T-helper 1 cell treated with Interleukin-12 subunit alpha and Interleukin-12 subunit beta and Interleukin-4 antibody, amounts not matched to agents 30 ng/mL and 1 ng/mL, for 36 hours (primary cell): ENCODE measurements around the gene TRAK2. TPM values are rescaled to one million over a fixed set of nuclear protein-coding genes. Genes with fewer than 3 reads are reported as not detected.

Experiments used
- intact Hi-C: fragments of 100-400 bp; cut with micrococcal nuclease; formaldehyde crosslinking; loops from one replicate; pipeline ENCODE4 v1.15.1; 2024
- total RNA-seq: library from RNA; stranded (reverse); gene quantifications from 2 replicates; pipeline ENCODE4 v1.2.3, GENCODE V29; 2022

TRAK2 gene
- total RNA-seq, 1 donor from 2014 or later = 42.4 TPM

DNA sequence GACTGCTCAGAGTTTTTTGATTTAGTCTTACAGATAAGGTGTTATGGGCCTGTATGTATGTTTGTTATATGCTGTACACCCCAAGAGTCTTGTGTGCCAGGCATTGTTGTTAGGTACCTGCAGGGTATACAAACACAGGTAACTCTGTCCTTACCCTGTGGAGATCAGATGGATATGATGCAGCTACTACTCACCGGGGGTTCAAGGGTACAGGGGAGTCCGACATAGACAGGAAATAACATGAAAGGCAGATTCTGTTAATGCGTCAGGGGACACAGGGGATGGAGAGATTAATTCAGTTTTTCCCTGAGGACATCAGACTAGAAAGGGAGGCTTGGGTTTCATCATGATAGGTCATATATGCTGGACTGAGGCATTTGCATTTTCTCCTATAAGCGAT, 31.3 kb downstream of the TRAK2 start:
- intact Hi-C loops = no loop called here

DNA sequence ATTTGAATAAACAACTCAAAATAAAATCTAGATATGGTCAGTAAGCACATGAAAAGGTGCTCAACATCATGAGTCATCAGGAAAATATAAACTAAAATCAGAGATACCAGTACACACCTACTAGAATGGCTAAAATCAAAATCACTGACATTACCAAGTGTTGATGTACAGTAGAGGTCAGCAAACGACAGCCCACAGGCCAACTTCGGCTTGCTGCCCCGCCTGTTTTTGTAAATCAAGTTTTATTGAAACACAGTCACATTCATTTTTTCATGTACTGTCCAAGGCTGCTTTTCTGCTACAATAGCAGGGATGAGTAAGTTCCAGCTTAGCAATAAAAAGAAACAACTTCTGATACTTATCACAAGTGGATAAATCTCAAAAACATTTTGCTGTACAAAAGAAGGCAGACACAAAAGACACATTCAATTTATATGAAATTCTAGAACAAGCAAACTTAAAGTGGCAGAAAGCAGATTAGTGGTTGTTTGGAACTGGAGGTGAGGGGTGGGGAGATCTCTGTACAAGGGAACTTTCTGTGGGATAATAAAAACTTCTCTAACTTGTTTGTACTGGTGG, 32.1 kb downstream of the TRAK2 start:
- intact Hi-C loops = no loop called here

DNA sequence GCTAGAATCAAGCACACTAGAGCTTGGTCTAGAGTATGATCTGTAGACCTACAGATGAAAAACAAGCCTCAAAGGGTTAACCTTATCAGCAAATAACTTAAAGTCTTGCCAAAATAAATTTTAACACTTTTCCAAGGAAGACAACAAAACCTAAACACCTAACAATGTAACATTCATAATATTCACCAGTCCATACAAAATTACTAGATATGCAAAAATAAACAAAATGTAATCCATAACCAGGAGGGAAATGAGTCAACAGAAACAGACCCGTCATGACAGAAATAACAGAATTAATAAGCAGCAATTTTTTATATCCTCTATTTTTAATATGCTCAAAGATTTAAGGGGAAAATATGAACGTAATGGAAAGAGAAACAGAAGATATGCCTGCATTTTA, 36.1 kb downstream of the TRAK2 start:
- intact Hi-C loops = loop anchor here (2.0 kb wide), 1 partner anchor 32 kb away; no protein-coding TSS in a partner anchor

DNA sequence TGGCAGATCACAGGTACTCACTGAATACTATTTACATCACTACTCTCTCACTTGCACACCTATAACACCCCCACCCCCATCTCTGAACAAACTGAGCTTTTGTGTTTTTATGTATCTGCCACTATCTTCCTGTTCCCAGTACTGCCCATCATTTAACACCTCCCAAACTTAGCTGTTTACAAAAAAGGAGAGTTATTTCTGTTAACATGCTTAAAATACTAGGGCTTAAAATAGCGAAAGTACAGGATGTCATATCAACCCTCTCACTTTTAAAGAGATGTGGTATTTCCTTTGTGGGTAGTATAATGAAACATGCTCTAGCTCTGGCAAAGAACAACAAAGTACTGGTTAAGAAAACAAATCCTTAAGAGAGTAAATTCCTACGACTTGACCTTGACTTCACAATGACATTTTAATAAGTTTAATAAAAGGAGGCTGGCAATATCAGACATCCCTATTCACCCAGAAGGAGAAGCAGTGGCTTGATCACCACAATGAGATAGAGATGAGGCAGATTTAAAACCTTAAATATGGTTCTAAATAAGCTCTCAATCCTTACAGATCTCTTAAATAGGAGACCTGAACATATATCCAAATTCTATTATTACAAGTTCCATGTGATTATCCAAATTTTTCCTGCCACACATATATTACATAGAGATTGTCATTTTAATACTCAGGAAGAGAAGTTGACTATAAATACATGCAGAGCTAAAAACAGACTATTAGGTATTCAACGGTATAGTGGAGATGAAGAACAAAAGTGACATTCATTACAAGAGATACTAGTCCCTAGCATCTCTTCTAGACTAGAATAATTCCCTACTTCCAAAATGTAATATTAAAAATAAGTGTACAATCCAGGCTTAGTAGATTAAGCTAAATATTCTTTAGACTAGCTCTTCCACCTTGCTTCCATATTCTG, 36.9 kb downstream of the TRAK2 start:
- intact Hi-C loops = loop anchor here (2.0 kb wide), 1 partner anchor 32 kb away; no protein-coding TSS in a partner anchor

DNA sequence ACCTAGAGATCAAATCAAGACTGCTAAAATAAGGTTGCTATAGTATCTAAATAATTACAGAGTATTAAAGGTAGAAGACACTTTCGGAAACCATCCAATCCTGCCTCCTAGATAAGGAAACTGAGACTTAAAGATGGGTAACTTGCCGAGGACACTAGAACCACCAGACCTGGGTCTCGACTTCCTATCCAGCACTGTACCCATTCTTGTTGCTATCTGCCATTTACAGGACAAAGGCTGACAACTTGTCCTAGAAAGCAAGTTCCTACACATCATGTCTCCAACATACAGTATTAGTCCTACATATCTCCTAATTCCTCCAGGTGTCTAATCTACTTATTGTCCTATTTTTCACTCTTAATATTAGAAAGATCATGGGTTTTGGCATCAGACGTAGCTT, 37.7 kb downstream of the TRAK2 start:
- intact Hi-C loops = no loop called here

DNA sequence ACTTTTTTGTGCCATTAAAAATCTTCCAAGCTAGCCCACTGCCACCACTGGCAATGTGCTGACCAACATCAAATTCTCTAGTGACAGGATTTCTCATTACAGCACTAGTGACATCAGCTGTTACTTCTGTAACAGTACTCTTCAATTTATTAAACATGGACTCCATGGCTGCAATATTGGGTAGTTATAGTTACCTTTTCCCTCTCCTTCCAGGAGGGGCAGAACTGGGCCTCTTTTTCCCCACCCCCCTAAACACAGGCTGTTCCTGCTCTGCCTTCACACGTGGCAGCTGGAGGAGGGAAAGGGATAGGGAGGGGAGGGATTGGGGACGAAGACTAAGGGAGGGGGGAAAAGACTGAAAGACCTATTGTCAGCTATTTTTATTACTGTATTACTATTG, 38.1 kb downstream of the TRAK2 start:
- intact Hi-C loops = no loop called here

DNA sequence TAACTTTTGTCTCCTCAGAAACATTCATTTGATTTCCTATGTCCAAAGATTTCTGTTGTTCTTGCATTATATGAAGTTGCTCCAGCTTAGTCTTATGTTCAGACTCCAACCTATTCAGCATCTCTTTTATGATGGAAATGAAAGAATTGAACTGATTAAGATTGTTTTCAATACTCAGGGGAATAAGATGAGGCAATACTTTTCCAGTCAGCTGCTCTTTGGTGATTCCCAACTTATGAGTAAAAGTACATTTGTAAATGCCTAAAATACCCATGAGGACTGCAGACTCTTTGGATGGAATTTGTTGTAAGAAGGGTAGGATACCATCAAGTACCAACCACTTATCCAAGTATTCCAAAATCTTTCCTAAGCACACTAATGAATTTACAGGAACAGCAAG, 39.8 kb downstream of the TRAK2 start:
- intact Hi-C loops = no loop called here

DNA sequence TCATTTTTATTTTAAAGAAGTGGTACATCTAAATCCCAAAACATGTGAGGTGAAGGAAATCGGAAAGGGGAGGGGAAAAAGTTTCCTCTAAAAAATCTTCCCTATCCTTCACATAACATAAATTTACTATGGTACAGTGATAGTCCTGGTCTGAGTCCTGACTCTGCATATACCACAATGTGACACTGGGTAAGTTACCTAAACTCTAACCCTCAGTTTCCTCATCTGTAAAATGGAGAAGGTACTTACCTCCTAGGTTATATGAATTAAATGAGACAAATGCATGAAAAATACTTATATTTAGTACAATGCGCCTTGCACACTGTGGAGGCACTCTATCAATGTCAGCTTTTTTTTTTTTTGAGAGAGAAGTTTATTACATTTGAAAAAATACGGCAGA, 42.3 kb downstream of the TRAK2 start:
- intact Hi-C loops = loop anchor here (5.0 kb wide), 1 partner anchor 217 kb away; no protein-coding TSS in a partner anchor

DNA sequence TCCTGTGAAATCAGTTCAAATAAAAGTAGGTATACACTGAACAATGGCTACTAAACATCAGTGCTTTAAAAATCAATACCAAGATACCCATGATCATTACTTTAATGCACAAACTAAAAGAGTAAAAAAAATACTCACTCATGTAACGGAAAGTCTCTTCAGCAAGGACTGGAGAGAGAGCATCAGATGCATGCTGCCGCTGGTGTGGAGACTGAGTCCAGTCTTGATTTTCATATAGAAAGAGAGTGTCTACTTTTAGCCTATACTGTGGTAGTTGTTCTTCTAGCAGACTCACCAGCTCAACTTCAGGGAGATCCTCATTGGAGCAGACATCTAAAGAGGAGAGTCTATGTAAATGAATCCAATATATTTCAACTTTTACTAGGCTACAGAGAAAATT, 44.0 kb downstream of the TRAK2 start:
- intact Hi-C loops = loop anchor here (5.0 kb wide), 1 partner anchor 215 kb away; no protein-coding TSS in a partner anchor

DNA sequence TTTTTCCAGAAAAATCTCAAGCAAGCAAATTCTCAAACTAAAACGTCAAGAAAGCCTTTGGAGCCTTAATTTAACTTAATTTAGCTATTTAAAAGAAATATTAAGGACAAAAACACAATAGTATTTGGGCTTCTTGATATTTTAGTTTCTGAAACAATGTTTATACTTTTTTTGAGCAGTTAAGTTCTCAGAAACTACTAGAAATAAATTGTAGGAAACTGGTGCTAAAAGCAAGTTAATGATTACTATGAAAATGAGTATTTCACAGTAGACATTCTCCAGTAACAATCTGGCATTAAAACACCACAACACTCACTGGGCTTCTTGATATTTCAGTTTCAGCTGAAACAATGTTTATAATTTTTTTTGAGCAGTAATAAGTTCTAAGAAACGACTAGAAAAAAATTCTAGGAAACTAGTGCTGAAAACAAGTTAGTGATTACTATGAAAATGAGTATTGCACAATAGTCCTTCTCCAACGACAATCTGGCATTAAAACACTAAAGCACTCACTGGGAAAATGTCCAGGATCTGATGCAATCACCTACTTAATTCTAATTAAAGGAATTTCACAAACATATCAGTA, 45.1 kb downstream of the TRAK2 start:
- intact Hi-C loops = loop anchor here (1.0 to 5.0 kb wide), 2 partner anchors 45 to 214 kb away; partner anchors contain the start of genes STRADB and TRAK2

DNA sequence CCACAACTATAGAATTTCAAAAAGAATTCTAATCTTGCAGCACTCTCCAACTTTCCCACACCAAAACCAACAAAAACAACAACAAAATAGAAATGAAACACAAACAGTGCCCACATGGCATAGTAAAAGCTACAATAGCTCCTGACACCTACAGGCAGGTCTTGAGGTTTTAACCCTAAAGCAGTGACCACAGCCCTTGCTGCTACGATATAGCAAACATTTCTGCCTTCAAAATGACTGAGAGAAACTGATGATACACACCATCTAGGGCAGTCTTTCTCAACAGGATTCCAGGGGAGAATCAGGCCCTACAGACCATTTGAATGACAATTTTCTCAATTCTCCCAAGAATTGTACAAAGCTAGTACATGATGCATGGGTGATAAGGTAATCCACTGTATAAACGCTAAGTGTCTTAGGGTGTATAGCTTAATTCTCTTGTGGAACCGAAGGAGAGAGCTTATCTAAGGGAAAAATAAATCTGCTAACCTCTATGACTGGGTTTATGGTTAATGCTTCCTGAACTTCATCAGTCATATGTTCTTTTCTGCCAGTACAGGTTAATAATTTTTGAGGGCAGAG, 46.5 kb downstream of the TRAK2 start:
- intact Hi-C loops = loop anchor here (5.0 kb wide), 2 partner anchors 212 to 238 kb away; partner anchors contain the start of gene TMEM237

DNA sequence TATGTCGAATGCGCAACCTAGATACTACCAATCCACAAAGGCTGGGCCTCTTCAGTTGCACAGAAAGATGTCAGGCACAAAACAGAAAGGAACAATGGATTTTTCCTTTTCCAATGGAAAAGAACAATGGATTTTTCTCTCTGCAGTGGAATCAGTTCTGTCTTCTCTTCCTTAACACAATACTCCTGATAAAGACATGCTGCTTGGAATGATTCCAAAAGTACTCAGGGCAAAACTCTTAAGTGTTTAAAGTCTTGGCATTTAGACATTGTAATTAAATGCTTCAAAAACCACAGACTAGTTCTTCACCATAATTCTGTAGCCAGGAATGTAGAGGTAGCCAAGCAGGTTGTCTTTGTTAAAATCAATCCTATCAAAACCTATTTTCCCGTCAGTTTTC, 47.4 kb downstream of the TRAK2 start:
- intact Hi-C loops = loop anchor here (5.0 kb wide), 1 partner anchor 238 kb away; the partner anchor contains the start of gene TMEM237

DNA sequence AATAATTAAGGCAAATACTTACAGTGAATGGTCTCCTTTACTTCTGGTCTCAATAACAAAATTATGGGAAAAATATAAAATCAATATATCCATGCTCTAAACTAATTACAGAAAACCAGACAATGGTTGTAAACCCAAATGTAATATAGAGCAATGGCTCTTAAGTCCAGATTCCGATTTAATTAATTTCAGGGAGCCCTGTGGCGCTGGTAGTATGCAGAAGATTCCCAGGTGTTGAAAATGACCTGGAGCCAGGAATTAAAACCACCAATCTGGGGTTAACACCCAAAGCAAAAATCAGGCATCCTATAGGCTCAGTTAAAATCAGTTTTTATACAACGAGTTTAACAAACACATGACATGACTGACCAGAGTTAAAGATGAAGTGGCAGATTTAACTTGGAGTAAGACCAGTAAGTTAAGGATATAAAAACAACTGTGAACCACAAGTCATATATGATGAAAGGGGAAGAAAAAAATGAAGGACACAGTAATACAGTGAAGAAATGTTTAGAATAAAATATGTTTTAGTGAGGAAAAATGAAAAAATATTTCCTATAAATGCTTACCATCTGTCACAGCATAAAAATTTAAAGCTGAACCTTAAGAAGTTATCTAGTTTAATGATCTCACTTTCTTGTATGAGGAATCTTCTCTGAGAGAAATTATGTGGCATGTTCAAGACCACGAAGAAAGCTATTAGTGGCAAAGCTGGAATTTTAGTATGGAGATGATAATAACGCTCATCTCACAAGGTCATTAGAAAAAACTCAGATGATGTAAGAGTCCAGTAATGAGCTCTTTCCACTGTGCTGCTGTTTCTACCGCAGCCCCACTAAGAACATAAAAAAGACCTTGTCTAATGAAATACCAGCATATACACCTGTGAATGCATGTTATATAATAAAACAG, 48.4 kb downstream of the TRAK2 start:
- intact Hi-C loops = loop anchor here (5.0 kb wide), 1 partner anchor 239 kb away; the partner anchor contains the start of gene TMEM237

DNA sequence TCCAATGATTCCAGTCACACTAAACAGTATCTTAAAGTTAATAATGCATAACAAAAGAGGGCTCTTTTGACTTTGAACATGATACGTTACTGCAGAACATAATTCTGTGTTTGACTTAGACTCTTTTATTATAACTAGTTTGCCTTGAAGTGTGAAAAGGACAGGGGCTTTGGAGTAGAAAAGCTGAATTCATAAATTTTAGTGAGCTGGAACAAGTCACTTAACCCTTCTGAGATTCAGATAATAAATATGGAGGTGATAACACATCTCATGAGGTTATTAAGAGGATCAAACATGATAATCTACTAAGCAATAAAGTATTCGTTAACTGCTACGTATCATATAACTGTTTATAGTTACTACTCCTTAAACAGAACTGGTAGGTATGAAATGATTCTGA, 49.4 kb downstream of the TRAK2 start:
- intact Hi-C loops = loop anchor here (5.0 kb wide), 1 partner anchor 240 kb away; the partner anchor contains the start of gene TMEM237

DNA sequence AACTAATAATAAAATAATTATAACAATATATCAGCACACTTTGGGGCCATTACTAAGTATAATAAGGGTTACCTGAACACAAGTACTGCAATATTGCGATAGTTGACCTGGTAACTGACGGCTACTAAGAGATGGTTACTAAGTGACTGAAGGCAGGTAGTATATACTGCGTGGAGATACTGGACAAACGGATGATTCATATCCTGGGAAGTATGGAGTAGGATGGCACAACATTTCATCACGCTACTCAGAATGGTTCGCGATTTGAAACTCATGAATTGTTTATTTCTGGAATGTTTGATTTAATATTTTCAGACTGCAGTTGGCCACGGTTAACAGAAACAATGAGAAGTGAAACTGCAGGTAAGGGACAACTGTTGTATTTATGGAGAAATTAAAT, 54.7 kb downstream of the TRAK2 start:
- intact Hi-C loops = no loop called here

DNA sequence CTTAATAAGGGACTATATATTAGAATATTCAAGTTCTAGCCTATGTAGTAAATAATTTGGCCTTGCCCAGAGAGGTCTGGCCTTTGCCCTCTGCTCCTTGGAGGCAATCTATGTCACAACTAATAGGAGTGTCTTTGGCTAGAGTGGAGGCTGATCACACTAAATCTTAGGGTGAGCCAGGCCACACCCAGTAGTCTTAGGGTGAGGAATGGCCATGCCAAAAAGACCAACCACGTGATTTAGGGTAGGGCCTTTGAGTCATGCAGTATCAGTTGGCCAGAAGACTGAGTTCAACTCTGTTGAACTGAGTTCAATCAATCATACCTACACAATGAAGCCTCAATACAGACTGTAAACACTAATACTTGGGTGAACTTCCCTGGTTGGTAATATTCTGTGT, 68.1 kb downstream of the TRAK2 start:
- intact Hi-C loops = no loop called here

DNA sequence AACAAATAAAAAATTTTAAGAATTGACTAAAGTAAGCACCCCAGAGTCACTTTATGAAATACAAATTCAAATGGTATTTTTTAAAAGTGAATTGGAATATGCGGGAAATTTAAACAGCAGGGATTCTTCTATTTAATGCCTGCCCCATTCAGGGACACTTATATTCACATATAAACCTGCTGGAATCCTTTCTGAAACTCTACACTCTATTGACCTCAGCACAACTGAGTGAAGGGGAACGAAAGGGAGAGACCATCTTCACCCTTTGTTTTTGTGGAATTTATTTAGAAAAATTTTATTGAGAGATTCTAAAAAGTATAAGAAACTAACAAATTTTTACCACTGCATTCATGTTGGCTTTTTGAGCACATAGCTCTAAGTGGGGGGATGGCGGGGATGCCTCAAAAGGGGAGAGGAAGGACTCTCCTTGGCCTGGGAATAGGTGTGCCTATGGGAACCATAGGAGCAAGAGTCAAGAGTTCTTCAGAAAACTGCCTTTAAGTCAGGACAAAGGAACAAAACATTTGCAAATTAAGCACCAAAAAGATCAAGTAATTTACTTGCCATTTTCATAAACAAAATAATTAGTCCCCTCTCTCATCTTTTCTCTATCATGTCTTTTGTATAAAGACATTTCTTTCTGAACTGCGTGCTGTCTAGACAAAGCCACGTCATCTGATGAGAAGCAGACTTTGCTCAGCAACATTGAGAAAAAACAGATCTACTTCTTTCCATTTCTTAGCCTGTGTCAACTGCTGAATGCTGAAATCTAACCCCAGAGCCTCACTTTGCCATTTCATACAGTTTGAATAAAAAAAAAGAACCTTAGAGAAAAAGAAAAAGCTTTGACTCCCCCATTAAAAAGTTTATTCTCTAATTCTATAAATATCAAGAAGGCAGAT, 72.5 kb downstream of the TRAK2 start:
- intact Hi-C loops = no loop called here

DNA sequence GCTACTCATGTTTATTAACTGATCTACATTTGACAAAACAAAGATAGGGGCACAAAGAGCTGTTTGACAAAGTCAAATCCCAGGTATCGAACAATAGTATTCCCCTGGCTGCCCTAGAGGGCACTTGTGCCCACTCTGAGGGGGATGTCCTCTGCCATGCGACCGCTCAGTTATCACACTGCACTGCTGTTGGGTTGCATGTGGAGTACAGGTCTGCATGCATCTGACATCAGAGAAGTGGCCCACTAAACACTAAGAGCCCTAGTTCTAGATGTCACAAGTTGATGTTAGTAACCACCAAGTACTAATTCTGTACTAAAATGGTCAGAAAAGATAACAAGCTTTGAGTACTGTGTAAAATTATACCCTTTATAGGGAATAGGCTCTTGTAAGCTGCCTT, 74.0 kb downstream of the TRAK2 start:
- intact Hi-C loops = no loop called here

DNA sequence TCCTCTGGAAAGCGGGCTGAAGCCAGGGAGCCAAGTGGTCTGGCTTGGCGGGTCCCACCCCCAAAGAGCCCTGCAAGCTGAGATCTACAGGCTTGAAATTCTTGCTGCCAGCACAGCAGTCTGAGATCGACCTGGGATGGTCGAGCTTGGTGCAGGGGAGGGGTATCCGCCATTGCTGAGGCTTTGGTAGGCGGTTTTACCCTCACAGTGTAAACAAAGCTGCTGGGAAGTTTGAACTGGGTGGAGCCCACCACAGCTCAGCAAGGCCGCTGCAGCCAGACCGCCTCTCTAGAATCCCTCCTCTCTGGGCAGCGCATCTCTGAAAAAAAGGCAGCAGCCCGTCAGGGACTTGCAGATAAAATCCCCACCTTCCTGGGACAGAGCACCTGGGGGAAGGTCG, 81.5 kb downstream of the TRAK2 start:
- intact Hi-C loops = no loop called here
